HFF-Myc (cell line): ENCODE data around the gene ZFYVE28.

Experiments
- DNase-seq: peaks from one replicate; pipeline ENCODE4 v3.0.0-alpha.2; 2011; ENCODE audit warnings: low read depth; ENCODE audit errors: extremely low read depth
- H3K4me3 ChIP-seq: replicated peaks from 2 replicates; pipeline ENCODE4 v1.5.1; 2011; ENCODE audit warnings: low read depth, mild to moderate bottlenecking, control low read depth, low read length
- TF ChIP-seq, protein P1 (sequence below): IDR thresholded peaks from 2 replicates; pipeline ENCODE4 v1.5.1; 2012; ENCODE audit warnings: mild to moderate bottlenecking, low read depth, low read length, control low read depth; ENCODE audit errors: missing control alignments

Gene ZFYVE28

DNA sequence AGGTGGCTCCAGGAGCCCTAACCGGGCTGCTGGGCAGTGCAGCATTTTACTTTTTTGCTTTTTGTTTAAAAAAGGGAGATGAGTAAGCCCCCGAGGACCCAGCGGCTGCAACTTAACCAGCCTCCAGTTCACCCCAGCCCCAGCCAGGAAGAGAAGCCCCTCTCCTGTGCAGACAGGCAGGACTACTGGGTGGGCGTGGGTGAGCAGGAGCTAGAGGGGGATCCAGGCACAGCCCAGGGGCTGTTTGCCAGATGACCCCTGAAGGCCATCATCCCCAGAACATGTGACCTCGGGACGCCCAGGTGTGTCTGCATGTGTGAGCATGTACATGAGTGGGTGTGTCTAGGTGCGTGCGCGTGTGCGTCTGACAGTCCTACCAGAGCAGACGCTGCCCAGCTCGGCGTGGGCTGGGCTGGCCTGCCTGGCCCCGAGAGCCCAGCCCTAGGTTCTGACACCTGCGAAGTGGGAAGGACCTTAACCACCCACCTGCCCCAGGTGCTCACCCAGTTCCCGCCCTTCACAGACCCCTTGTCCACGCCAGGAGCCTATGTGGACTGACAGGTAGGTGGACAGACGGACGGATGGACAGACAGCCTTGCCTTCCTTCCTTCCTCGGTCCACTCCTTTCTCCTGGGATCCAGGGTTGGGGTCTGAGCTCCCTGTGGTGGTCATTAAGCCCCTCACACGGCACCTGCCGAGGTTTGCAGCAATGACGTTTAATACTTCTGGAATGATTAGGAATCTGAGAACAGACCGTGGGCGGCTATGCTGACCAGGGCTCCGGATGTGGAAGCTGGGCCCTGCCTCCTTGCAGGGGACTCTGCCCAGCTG, 168.7 kb downstream of the ZFYVE28 start:
- DNase-seq = no peak
- TF ChIP-seq, protein P1, sequence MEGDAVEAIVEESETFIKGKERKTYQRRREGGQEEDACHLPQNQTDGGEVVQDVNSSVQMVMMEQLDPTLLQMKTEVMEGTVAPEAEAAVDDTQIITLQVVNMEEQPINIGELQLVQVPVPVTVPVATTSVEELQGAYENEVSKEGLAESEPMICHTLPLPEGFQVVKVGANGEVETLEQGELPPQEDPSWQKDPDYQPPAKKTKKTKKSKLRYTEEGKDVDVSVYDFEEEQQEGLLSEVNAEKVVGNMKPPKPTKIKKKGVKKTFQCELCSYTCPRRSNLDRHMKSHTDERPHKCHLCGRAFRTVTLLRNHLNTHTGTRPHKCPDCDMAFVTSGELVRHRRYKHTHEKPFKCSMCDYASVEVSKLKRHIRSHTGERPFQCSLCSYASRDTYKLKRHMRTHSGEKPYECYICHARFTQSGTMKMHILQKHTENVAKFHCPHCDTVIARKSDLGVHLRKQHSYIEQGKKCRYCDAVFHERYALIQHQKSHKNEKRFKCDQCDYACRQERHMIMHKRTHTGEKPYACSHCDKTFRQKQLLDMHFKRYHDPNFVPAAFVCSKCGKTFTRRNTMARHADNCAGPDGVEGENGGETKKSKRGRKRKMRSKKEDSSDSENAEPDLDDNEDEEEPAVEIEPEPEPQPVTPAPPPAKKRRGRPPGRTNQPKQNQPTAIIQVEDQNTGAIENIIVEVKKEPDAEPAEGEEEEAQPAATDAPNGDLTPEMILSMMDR = no peak
- H3K4me3 ChIP-seq = no peak overlapping the region

GRCh38 chr4:2248821-2249261, 169.6 kb downstream of the ZFYVE28 start:
- TF ChIP-seq, protein P1 = no peak
- H3K4me3 ChIP-seq = no peak overlapping the region
- no peak for DNase-seq

GRCh38 chr4:2248044-2248780, 170.2 kb downstream of the ZFYVE28 start:
- H3K4me3 ChIP-seq = no peak overlapping the region
- no peak for DNase-seq
- TF ChIP-seq, protein P1 = no peak

DNA sequence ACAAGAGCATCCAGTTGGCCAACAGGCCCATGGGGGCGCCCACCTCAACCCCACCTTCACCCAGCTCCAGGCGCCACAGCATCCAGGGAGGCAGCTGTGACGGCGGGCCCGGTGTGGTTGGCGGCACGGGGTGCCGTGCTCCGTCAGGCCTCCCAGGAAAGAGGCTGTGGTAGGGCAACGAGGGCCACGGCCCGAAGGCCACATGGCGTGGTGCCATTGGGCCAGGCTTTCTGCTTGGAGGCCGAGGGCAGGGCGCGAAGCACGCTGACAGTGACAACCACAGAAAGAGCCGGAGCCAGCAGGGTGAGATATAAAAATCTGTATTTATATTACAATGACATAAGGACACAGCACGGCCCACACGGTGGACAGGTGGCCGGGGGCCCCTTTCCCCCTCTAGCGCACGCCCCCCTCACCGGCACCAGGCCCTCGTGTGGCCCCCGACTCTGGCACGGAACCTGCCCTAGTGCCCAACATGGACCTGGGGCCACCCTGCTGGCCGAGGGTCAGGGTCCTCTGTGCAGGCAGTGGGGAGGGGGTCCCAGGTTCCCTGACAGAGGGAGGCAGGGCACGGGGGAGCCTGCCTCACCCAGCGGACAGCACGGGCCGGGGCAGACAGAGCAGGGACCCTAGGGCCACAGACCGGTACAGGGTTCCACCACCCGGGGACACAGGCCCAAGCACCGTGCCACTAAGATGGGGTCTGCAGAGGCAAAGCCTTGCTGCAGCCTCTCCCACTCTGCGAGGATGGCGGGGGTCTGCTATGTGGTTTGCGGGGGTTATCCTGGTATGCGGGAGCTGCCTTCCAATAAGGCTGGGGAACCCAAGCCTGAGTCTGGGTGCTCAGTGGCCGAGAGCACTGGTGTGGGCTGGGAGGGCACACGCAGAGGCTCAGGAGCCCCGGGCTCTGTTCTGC, 171.1 kb downstream of the ZFYVE28 start:
- TF ChIP-seq, protein P1 = no peak
- no peak for DNase-seq
- no peak overlapping the region for H3K4me3 ChIP-seq

- DNase-seq = no peak
- no peak overlapping the region for H3K4me3 ChIP-seq
- TF ChIP-seq, protein P1 = no peak
Observed at GRCh38 chr4:2246384-2247127, 171.9 kb downstream of the ZFYVE28 start.
